ENCODE results near the gene SEMA7A. TPM values are rescaled to one million over a fixed set of nuclear protein-coding genes. Genes with fewer than 3 reads are reported as not detected.
"Not testable (repeated sequence)": the region's sequence is repeated elsewhere in the genome, so short reads cannot be mapped to it uniquely, and the experiment has no call there.

Gene SEMA7A, protein sequence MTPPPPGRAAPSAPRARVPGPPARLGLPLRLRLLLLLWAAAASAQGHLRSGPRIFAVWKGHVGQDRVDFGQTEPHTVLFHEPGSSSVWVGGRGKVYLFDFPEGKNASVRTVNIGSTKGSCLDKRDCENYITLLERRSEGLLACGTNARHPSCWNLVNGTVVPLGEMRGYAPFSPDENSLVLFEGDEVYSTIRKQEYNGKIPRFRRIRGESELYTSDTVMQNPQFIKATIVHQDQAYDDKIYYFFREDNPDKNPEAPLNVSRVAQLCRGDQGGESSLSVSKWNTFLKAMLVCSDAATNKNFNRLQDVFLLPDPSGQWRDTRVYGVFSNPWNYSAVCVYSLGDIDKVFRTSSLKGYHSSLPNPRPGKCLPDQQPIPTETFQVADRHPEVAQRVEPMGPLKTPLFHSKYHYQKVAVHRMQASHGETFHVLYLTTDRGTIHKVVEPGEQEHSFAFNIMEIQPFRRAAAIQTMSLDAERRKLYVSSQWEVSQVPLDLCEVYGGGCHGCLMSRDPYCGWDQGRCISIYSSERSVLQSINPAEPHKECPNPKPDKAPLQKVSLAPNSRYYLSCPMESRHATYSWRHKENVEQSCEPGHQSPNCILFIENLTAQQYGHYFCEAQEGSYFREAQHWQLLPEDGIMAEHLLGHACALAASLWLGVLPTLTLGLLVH
- total RNA-seq (5.3 TPM), polyA plus RNA-seq (5.1 TPM)

DNA sequence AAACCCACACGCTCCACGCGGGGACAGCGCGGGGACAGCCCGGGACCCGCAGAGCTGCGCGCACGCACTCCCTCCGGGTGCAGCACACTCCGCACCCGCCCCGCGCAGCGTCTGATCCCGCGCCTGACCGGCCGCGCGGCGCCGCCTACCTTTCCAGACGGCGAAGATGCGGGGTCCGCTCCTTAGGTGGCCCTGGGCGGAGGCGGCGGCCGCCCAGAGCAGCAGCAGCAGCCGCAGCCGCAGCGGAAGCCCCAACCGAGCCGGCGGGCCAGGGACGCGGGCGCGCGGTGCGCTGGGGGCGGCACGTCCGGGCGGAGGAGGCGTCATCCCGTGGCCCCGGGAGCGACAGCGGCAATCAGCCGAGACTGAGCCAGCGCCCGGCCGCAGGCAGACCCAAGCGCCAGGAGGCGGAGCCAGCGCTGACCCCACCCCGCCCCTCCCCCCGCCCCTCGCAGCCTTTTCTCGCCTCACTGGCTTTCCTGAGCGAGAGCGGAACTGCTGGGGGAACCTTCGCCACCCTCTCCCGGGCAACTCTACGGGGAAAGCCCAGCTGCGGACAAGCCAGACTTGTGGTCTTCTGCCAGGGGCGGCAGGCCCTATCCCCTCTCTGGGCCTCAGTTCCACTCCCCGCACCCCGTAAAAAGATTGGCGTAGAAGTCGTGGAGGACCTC, at the start of gene SEMA7A:
TSS of gene SEMA7A (minus strand) at position 367 of the 671 bp plus-strand sequence. CDS start at position 327, 40 bp downstream.
- under 1% methylated on average over 75 of the region's 75 CpGs for WGBS

GRCh38 chr15:74482661-74483060, 48.9 kb upstream of the SEMA7A start:
- no peak for DNase-seq (ENCODE audit: extremely low spot score)
- Histone ChIP-seq H3K4me3 (ENCODE audit: low read depth, low read length) (no peak overlapping the region), H3K27ac (ENCODE audit: low read depth) (no peak overlapping the region), H3K4me1 (ENCODE audit: insufficient read depth) (no peaks in the 10 kb centered on the region), H3K36me3 (ENCODE audit: insufficient read depth) (no peaks in the 10 kb centered on the region)
- WGBS, result 54% methylated on average over 3 of the region's 3 CpGs

More for the DNA sequence above, at the start of gene SEMA7A:
- Histone ChIP-seq H3K4me1 (ENCODE audit: insufficient read depth) (no peaks in the 10 kb centered on the region), H3K36me3 (ENCODE audit: insufficient read depth) (no peaks in the 10 kb centered on the region), H3K4me3 (ENCODE audit: low read depth, low read length) (peak within 1 kb of the TSS; percentile 72), H3K27ac (ENCODE audit: low read depth) (peak within 1 kb of the TSS; percentile 18)
- no peak for DNase-seq (ENCODE audit: extremely low spot score)

DNA sequence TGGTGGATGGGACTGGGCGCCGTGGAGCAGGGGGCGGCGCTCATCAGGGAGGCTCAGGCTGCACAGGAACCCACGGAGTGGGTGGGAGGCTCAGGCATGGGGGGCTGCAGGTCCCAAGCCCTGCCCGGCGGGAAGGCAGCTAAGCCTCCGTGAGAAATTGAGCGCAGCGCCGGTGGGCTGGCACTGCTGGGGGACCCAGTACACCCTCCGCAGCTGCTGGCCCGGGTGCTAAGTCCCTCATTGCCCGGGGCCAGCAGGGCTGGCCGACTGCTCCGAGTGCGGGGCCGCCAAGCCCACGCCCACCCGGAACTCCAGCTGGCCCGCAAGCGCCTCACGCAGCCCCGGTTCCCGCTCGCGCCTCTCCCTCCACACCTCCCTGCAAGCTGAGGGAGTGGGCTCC, 46.6 kb upstream of the SEMA7A start:
- DNase-seq (ENCODE audit: extremely low spot score), result not testable (repeated sequence)
- 95% methylated on average over 27 of the region's 27 CpGs for WGBS

GRCh38 chr15:74471621-74472020, 37.9 kb upstream of the SEMA7A start:
- 95% methylated on average over 7 of the region's 7 CpGs for WGBS
- H3K36me3 ChIP-seq (ENCODE audit: insufficient read depth); DNase-seq (ENCODE audit: extremely low spot score); H3K4me1 ChIP-seq (ENCODE audit: insufficient read depth); H3K4me3 ChIP-seq (ENCODE audit: low read depth, low read length); H3K27ac ChIP-seq (ENCODE audit: low read depth): not testable (repeated sequence)

More for the DNA sequence above, 46.6 kb upstream of the SEMA7A start:
- H3K4me3 ChIP-seq (ENCODE audit: low read depth, low read length); H3K36me3 ChIP-seq (ENCODE audit: insufficient read depth); H3K4me1 ChIP-seq (ENCODE audit: insufficient read depth); H3K27ac ChIP-seq (ENCODE audit: low read depth): not testable (repeated sequence)

GRCh38 chr15:74470631-74471395, 37.1 kb upstream of the SEMA7A start:
- H3K36me3 ChIP-seq (ENCODE audit: insufficient read depth), result no peaks in the 10 kb centered on the region
- H3K4me3 ChIP-seq (ENCODE audit: low read depth, low read length), result no peak overlapping the region
- no peak overlapping the region for H3K27ac ChIP-seq (ENCODE audit: low read depth)
- no peaks in the 10 kb centered on the region for H3K4me1 ChIP-seq (ENCODE audit: insufficient read depth)
- no peak for DNase-seq (ENCODE audit: extremely low spot score)
- 93% methylated on average over 12 of the region's 12 CpGs for WGBS

GRCh38 chr15:74468341-74469032, 34.7 kb upstream of the SEMA7A start:
- no peaks in the 10 kb centered on the region for H3K36me3 ChIP-seq (ENCODE audit: insufficient read depth)
- WGBS, result 95% methylated on average over 6 of the region's 6 CpGs
- H3K4me1 ChIP-seq (ENCODE audit: insufficient read depth), result no peaks in the 10 kb centered on the region
- H3K4me3 ChIP-seq (ENCODE audit: low read depth, low read length), result no peak overlapping the region
- no peak overlapping the region for H3K27ac ChIP-seq (ENCODE audit: low read depth)
- DNase-seq (ENCODE audit: extremely low spot score), result no peak

GRCh38 chr15:74466570-74466969, 32.8 kb upstream of the SEMA7A start:
- no peaks in the 10 kb centered on the region for H3K4me1 ChIP-seq (ENCODE audit: insufficient read depth)
- no peak for DNase-seq (ENCODE audit: extremely low spot score)
- no peaks in the 10 kb centered on the region for H3K36me3 ChIP-seq (ENCODE audit: insufficient read depth)
- H3K27ac ChIP-seq (ENCODE audit: low read depth), result no peak overlapping the region
- no peak overlapping the region for H3K4me3 ChIP-seq (ENCODE audit: low read depth, low read length)
- 98% methylated on average over 1 of the region's 1 CpG for WGBS

- no peak overlapping the region for H3K4me3 ChIP-seq (ENCODE audit: low read depth, low read length)
- WGBS, result 90% methylated on average over 2 of the region's 2 CpGs
- no peak for DNase-seq (ENCODE audit: extremely low spot score)
- H3K36me3 ChIP-seq (ENCODE audit: insufficient read depth), result no peaks in the 10 kb centered on the region
- H3K27ac ChIP-seq (ENCODE audit: low read depth), result no peak overlapping the region
- H3K4me1 ChIP-seq (ENCODE audit: insufficient read depth), result no peaks in the 10 kb centered on the region
These were observed 31.1 kb upstream of the SEMA7A start for GRCh38 chr15:74464897-74465296.

- WGBS, result 77% methylated on average over 2 of the region's 2 CpGs
These were observed 30.5 kb upstream of the SEMA7A start for GRCh38 chr15:74464216-74464615.

DNA sequence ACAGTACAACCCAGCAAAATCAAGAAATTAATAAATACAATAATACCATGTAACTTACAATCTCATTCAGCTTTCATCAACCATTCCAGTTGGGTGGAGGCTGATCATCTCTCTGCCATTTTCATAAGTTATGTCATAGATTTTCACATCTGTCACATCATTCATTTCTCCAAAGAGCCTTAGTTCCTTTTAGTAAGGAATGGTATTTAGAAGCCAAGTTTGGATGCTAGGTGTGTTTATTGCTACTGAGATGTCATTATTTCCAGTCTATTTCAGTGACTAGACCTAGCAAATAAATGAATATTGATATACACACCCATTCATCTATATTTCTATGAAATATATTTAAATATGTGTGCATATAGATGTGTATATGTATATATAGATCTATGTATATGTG, 29.9 kb upstream of the SEMA7A start:
- no peaks in the 10 kb centered on the region for H3K4me1 ChIP-seq (ENCODE audit: insufficient read depth)
- H3K27ac ChIP-seq (ENCODE audit: low read depth), result no peak overlapping the region
- no peak for DNase-seq (ENCODE audit: extremely low spot score)
- H3K4me3 ChIP-seq (ENCODE audit: low read depth, low read length), result no peak overlapping the region
- H3K36me3 ChIP-seq (ENCODE audit: insufficient read depth), result no peaks in the 10 kb centered on the region

More at GRCh38 chr15:74464216-74464615, 30.5 kb upstream of the SEMA7A start:
- Histone ChIP-seq H3K4me3 (ENCODE audit: low read depth, low read length) (no peak overlapping the region), H3K27ac (ENCODE audit: low read depth) (no peak overlapping the region), H3K36me3 (ENCODE audit: insufficient read depth) (no peaks in the 10 kb centered on the region), H3K4me1 (ENCODE audit: insufficient read depth) (no peaks in the 10 kb centered on the region)
- no peak for DNase-seq (ENCODE audit: extremely low spot score)

DNA sequence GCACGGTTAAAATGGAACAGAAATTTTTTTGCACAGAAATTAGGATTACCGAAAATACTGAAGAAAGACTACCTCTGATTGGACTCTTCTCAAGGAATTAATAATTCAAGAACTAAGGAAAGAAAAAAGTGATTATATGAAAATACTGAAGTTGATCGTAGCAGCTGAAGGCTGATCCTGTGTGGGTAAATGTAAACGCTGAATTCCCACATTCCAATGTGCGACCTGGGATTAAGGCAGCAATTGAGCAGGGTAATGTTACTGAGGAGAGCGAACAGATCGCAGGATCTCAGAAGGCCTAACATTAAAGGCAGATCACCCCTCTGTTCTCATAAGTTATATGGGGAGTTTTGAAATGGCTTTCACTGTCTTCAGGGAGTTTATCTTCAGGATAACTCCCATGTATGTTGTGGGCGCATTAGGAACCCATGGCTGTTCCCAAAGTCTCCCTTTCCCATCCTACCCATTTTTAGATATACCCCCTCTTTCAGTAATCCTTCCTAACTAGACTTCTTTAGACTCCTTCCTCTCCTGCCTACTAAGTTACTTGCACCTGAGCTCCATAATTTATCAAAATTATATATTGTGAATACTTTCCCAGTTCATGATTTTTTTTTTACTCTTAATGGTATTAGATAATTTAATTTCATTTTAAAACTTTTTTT, 28.2 kb upstream of the SEMA7A start:
- no peaks in the 10 kb centered on the region for H3K4me1 ChIP-seq (ENCODE audit: insufficient read depth)
- no peak overlapping the region for H3K27ac ChIP-seq (ENCODE audit: low read depth)
- H3K4me3 ChIP-seq (ENCODE audit: low read depth, low read length), result no peak overlapping the region
- peaks cover under 1% of the 10 kb centered on the region for H3K36me3 ChIP-seq (ENCODE audit: insufficient read depth)
- DNase-seq (ENCODE audit: extremely low spot score), result no peak
- 25% methylated on average over 8 of the region's 8 CpGs for WGBS

Measured in urinary bladder (tissue), 4 donors.